Measurements from ENCODE around the gene USP25. TPM values are rescaled to one million over a fixed set of nuclear protein-coding genes. Genes with fewer than 3 reads are reported as not detected.
A peak's percentile ranks its signal among the peaks of the same experiment; 100 is the strongest.

The USP25 gene
- polyA plus RNA-seq, 1 donor (not counting 4 experiments of a cell fraction or from before 2014, with no cell fraction given): 17.8 TPM

GRCh38 chr21:15751546-15751945 lies 21.8 kb downstream of the USP25 start:
- no peak overlapping the region for H3K4me2 ChIP-seq (ENCODE audit: control insufficient read depth, extremely low read depth, insufficient read depth, low read depth, low read length)
- dilution Hi-C loops (cut with MboI; ENCODE audit: extremely low pct_ligation_motif_present, low sequenced_read_pairs): no loop called here
- DNase-seq (ENCODE audit: low read depth, low spot score): no peak

GRCh38 chr21:15752763-15753407 lies 23.1 kb downstream of the USP25 start:
- no peak overlapping the region for H2AFZ ChIP-seq (ENCODE audit: control insufficient read depth, low read length)
- peaks cover 2% of the 10 kb centered on the region for H3K9me1 ChIP-seq (ENCODE audit: control insufficient read depth, extremely low read depth, insufficient read depth, low read length)
- H3K36me3 ChIP-seq (ENCODE audit: control insufficient read depth in 2 of 2, extremely low read depth in 1 of 2, insufficient read depth in 2 of 2, low read length in 2 of 2): no peaks in the 10 kb centered on the region
- H3K4me1 ChIP-seq (ENCODE audit: control insufficient read depth, extremely low read depth, insufficient read depth, low read length): peaks cover 18% of the 10 kb centered on the region
- dilution Hi-C loops (cut with MboI; ENCODE audit: extremely low pct_ligation_motif_present, low sequenced_read_pairs): no loop called here
- H3K27ac ChIP-seq (ENCODE audit: control insufficient read depth, insufficient read depth, low read length): no peak overlapping the region
- H4K20me1 ChIP-seq (ENCODE audit: control insufficient read depth, extremely low read depth, insufficient read depth, low read length): no peaks in the 10 kb centered on the region
- no peaks in the 10 kb centered on the region for H3K27me3 ChIP-seq (ENCODE audit: control insufficient read depth, extremely low read depth, insufficient read depth, low read length)
- H3K4me2 ChIP-seq (ENCODE audit: control insufficient read depth, extremely low read depth, insufficient read depth, low read depth, low read length): peak overlapping the region; percentile 3
- no peak overlapping the region for H3K4me3 ChIP-seq (ENCODE audit: control insufficient read depth in 2 of 3, extremely low read depth in 1 of 3, insufficient read depth in 2 of 3, low read depth in 1 of 3, low read length in 3 of 3)
- FAIRE-seq: peak; percentile 57
- DNase-seq (ENCODE audit: low read depth, low spot score): no peak
- no peak overlapping the region for H3K9ac ChIP-seq (ENCODE audit: control insufficient read depth, extremely low read depth, insufficient read depth, low read length)
- H3K9me3 ChIP-seq (ENCODE audit: control insufficient read depth, low read depth, low read length): no peaks in the 10 kb centered on the region
- peaks cover 79% of the 10 kb centered on the region for H3K79me2 ChIP-seq (ENCODE audit: control insufficient read depth, insufficient read depth, low read length)
- no peak for TF ChIP-seq CTCF (optimal IDR thresholded peaks at IDR 0.05 in 1 of 3, IDR thresholded peaks at IDR 0.05 in 1 of 3, conservative IDR thresholded peaks at IDR 0.05 in 1 of 3; ENCODE audit: extremely low read depth in 1 of 3, insufficient read depth in 2 of 3, low read length in 3 of 3)
- no peak for TF ChIP-seq EZH2 (IDR thresholded peaks at IDR 0.05; ENCODE audit: low read length)

More at GRCh38 chr21:15751546-15751945, 21.8 kb downstream of the USP25 start:
- peaks cover 2% of the 10 kb centered on the region for H3K9me1 ChIP-seq (ENCODE audit: control insufficient read depth, extremely low read depth, insufficient read depth, low read length)
- H3K79me2 ChIP-seq (ENCODE audit: control insufficient read depth, insufficient read depth, low read length): peaks cover 76% of the 10 kb centered on the region
- H3K4me1 ChIP-seq (ENCODE audit: control insufficient read depth, extremely low read depth, insufficient read depth, low read length): peaks cover 18% of the 10 kb centered on the region
- H3K4me3 ChIP-seq (ENCODE audit: control insufficient read depth in 2 of 3, extremely low read depth in 1 of 3, insufficient read depth in 2 of 3, low read depth in 1 of 3, low read length in 3 of 3): no peak overlapping the region
- no peaks in the 10 kb centered on the region for H3K36me3 ChIP-seq (ENCODE audit: control insufficient read depth in 2 of 2, extremely low read depth in 1 of 2, insufficient read depth in 2 of 2, low read length in 2 of 2)
- FAIRE-seq: no peak
- no peaks in the 10 kb centered on the region for H3K27me3 ChIP-seq (ENCODE audit: control insufficient read depth, extremely low read depth, insufficient read depth, low read length)
- H3K9me3 ChIP-seq (ENCODE audit: control insufficient read depth, low read depth, low read length): no peaks in the 10 kb centered on the region
- H4K20me1 ChIP-seq (ENCODE audit: control insufficient read depth, extremely low read depth, insufficient read depth, low read length): no peaks in the 10 kb centered on the region
- H3K9ac ChIP-seq (ENCODE audit: control insufficient read depth, extremely low read depth, insufficient read depth, low read length): no peak overlapping the region
- no peak for TF ChIP-seq CTCF (optimal IDR thresholded peaks at IDR 0.05 in 1 of 3, IDR thresholded peaks at IDR 0.05 in 1 of 3, conservative IDR thresholded peaks at IDR 0.05 in 1 of 3; ENCODE audit: extremely low read depth in 1 of 3, insufficient read depth in 2 of 3, low read length in 3 of 3)
- no peak for TF ChIP-seq EZH2 (IDR thresholded peaks at IDR 0.05; ENCODE audit: low read length)
- H2AFZ ChIP-seq (ENCODE audit: control insufficient read depth, low read length): no peak overlapping the region
- H3K27ac ChIP-seq (ENCODE audit: control insufficient read depth, insufficient read depth, low read length): no peak overlapping the region
